ENCODE results near the gene MEF2C.

GRCh38 chr5:88671106-88671504 lies 211.9 kb downstream of the MEF2C start:
- no peak for TF ChIP-seq CTCF (conservative IDR thresholded peaks at IDR 0.05 in 1 of 2, IDR thresholded peaks at IDR 0.05 in 1 of 2; ENCODE audit: low read depth in 1 of 2, low read length in 2 of 2)
- no peak for TF ChIP-seq EZH2 (IDR thresholded peaks at IDR 0.05; ENCODE audit: low read length, missing control alignments)
